Mammary epithelial cell (primary cell): ENCODE measurements around the gene ZNF330.

Experiments used
- EZH2 ChIP-seq: IDR thresholded peaks from 2 replicates; pipeline ENCODE4 v1.6.1; 2012; ENCODE audit warnings: low read length, inconsistent platforms, borderline replicate concordance
- TF ChIP-seq, protein P1 (sequence below), 2 donors: IDR thresholded peaks in 1 of 2; conservative IDR thresholded peaks in 1 of 2; 2 replicates each; pipeline ENCODE4 v1.5.1; 2011 to 2012; ENCODE audit warnings: inconsistent platforms in 2 of 2, low read length in 2 of 2, mild to moderate bottlenecking in 2 of 2, control low read depth in 1 of 2, low read depth in 1 of 2; ENCODE audit not compliant: insufficient read depth in 1 of 2; ENCODE audit errors: extremely low read depth in 1 of 2

- TF ChIP-seq, protein P1, sequence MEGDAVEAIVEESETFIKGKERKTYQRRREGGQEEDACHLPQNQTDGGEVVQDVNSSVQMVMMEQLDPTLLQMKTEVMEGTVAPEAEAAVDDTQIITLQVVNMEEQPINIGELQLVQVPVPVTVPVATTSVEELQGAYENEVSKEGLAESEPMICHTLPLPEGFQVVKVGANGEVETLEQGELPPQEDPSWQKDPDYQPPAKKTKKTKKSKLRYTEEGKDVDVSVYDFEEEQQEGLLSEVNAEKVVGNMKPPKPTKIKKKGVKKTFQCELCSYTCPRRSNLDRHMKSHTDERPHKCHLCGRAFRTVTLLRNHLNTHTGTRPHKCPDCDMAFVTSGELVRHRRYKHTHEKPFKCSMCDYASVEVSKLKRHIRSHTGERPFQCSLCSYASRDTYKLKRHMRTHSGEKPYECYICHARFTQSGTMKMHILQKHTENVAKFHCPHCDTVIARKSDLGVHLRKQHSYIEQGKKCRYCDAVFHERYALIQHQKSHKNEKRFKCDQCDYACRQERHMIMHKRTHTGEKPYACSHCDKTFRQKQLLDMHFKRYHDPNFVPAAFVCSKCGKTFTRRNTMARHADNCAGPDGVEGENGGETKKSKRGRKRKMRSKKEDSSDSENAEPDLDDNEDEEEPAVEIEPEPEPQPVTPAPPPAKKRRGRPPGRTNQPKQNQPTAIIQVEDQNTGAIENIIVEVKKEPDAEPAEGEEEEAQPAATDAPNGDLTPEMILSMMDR (conservative IDR thresholded peaks at IDR 0.05 in 1 of 2, IDR thresholded peaks at IDR 0.05 in 1 of 2; ENCODE audit: extremely low read depth in 1 of 2, insufficient read depth in 1 of 2, low read depth in 1 of 2, low read length in 2 of 2) = no peak
- TF ChIP-seq EZH2 = no peak
Observed at GRCh38 chr4:141192564-141192963, 28.1 kb upstream of the ZNF330 start.
